ENCODE data around the gene DAB2. TPM values are rescaled to one million over a fixed set of nuclear protein-coding genes. Genes with fewer than 3 reads are reported as not detected.

Gene DAB2
- total RNA-seq, 2 experiments from 2014 or later = 0.40 TPM; not detected in 1

DNA sequence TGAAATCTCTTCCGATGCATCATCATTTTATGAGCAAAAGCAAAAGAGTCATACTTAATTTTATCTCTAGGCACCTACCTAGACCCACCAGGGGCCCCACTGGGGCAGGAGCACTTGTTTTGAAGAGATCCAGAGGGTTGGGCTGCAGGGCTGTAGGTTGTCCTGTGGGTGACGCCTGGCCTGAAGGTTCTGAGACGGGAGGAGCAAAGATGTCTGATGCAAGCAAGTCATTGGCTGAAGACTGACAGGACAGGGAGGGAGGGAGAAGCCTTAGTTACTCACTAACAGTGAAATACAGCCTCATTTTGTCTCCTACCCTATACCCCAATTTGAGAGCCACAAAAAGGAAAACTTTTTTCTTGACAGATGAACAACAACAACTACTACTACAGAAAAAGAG lies 43.4 kb downstream of the DAB2 start:
- Histone ChIP-seq H3K79me2 (ENCODE audit: insufficient read depth, low read depth, low read length) (no peaks in the 10 kb centered on the region), H3K36me3 (ENCODE audit: insufficient read depth, low read length) (no peaks in the 10 kb centered on the region), H4K20me1 (ENCODE audit: insufficient read depth, low read length) (no peaks in the 10 kb centered on the region), H3K4me2 (ENCODE audit: low read length) (no peak overlapping the region), H2AFZ (ENCODE audit: low read length) (no peak overlapping the region), H3K27ac (ENCODE audit: low read depth, low read length, poor library complexity, severe bottlenecking) (no peak overlapping the region), H3K9me3 (ENCODE audit: low read length) (no peaks in the 10 kb centered on the region), H3K4me3 (ENCODE audit: low read depth, low read length, poor library complexity, severe bottlenecking) (no peak overlapping the region), H3K4me1 (ENCODE audit: insufficient read depth, low read length, poor library complexity, severe bottlenecking) (no peaks in the 10 kb centered on the region), H3K9me2 (ENCODE audit: insufficient read depth, low read length) (no peaks in the 10 kb centered on the region)
- TF ChIP-seq, protein P1, sequence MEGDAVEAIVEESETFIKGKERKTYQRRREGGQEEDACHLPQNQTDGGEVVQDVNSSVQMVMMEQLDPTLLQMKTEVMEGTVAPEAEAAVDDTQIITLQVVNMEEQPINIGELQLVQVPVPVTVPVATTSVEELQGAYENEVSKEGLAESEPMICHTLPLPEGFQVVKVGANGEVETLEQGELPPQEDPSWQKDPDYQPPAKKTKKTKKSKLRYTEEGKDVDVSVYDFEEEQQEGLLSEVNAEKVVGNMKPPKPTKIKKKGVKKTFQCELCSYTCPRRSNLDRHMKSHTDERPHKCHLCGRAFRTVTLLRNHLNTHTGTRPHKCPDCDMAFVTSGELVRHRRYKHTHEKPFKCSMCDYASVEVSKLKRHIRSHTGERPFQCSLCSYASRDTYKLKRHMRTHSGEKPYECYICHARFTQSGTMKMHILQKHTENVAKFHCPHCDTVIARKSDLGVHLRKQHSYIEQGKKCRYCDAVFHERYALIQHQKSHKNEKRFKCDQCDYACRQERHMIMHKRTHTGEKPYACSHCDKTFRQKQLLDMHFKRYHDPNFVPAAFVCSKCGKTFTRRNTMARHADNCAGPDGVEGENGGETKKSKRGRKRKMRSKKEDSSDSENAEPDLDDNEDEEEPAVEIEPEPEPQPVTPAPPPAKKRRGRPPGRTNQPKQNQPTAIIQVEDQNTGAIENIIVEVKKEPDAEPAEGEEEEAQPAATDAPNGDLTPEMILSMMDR (conservative IDR thresholded peaks at IDR 0.05; ENCODE audit: low read length) = no peak
- no peak for TF ChIP-seq EZH2phosphoT487 (IDR thresholded peaks at IDR 0.05; ENCODE audit: borderline replicate concordance, low read depth, low read length)
- intact Hi-C loops (cut with micrococcal nuclease; ENCODE audit: unreplicated experiment) = no loop called here
- BruUV-seq (replicated peaks) = no TSS peak
- DNase-seq (ENCODE audit: low spot score) = no peak
- ChIA-PET POLR2A (no interaction called here), CTCF (ENCODE audit: unreplicated experiment) (no interaction called here)

DNA sequence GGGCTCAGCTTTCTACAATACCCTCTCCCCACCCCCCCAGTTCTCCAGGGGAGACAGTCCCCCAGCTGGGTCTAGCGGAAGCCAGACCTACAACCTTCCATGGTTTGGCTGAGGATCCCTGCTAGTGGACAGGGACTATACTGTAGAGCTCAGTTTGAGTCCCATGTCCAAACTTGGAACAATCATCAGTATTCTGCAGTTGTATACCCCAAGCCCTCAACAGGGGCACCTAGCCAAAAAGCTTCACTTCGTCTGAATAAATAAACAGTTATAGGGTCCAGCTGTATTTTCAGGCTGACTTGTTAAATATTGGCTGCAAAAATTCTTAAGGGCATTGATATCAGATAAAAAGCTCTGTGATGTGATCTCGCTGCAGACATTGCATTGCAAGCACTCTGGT lies 45.1 kb downstream of the DAB2 start:
- CTCF ChIA-PET (ENCODE audit: unreplicated experiment) = no interaction called here
- intact Hi-C loops (cut with micrococcal nuclease; ENCODE audit: unreplicated experiment) = loop anchor here (10.0 kb wide), 1 partner anchor 165 kb away; the partner anchor contains the start of gene FYB1
- POLR2A ChIA-PET = no interaction called here

DNA sequence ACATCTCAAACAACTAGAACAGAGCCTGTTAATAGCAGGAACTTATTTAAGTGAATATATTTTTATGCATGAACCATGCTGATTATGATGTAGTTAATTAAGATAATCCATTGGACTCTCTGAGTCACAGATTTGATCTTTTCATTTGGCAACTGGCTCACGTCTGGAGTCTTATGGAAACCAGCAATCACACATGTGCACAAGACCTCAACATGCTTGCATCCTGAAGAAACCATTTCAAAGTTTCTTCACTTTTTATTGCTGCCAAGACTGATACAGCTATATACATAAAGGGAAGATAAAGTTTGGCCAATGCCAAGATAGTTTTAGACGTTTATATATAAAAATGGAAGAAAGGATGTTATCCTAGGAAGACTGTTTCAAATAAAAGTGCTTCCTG lies 47.2 kb downstream of the DAB2 start:
- intact Hi-C loops (cut with micrococcal nuclease; ENCODE audit: unreplicated experiment) = loop anchor here (2.0 to 10.0 kb wide), 2 partner anchors 163 to 169 kb away; partner anchors contain the start of gene FYB1

More for the DNA sequence above, 45.1 kb downstream of the DAB2 start:
- no peaks in the 10 kb centered on the region for H3K9me2 ChIP-seq (ENCODE audit: insufficient read depth, low read length)
- H3K79me2 ChIP-seq (ENCODE audit: insufficient read depth, low read depth, low read length) = no peaks in the 10 kb centered on the region
- TF ChIP-seq EZH2phosphoT487 (IDR thresholded peaks at IDR 0.05; ENCODE audit: borderline replicate concordance, low read depth, low read length) = no peak
- TF ChIP-seq, protein P1 (conservative IDR thresholded peaks at IDR 0.05; ENCODE audit: low read length) = no peak
- no peaks in the 10 kb centered on the region for H3K36me3 ChIP-seq (ENCODE audit: insufficient read depth, low read length)
- BruUV-seq (replicated peaks) = no TSS peak
- no peaks in the 10 kb centered on the region for H3K9me3 ChIP-seq (ENCODE audit: low read length)
- no peaks in the 10 kb centered on the region for H3K4me1 ChIP-seq (ENCODE audit: insufficient read depth, low read length, poor library complexity, severe bottlenecking)
- no peak overlapping the region for H2AFZ ChIP-seq (ENCODE audit: low read length)
- no peak overlapping the region for H3K4me2 ChIP-seq (ENCODE audit: low read length)
- H3K4me3 ChIP-seq (ENCODE audit: low read depth, low read length, poor library complexity, severe bottlenecking) = no peak overlapping the region
- H4K20me1 ChIP-seq (ENCODE audit: insufficient read depth, low read length) = no peaks in the 10 kb centered on the region
- no peak for DNase-seq (ENCODE audit: low spot score)
- H3K27ac ChIP-seq (ENCODE audit: low read depth, low read length, poor library complexity, severe bottlenecking) = no peak overlapping the region

More for the DNA sequence above, 47.2 kb downstream of the DAB2 start:
- TF ChIP-seq, protein P1 (conservative IDR thresholded peaks at IDR 0.05; ENCODE audit: low read length) = no peak
- no peak for TF ChIP-seq EZH2phosphoT487 (IDR thresholded peaks at IDR 0.05; ENCODE audit: borderline replicate concordance, low read depth, low read length)
- Histone ChIP-seq H2AFZ (ENCODE audit: low read length) (no peak overlapping the region), H4K20me1 (ENCODE audit: insufficient read depth, low read length) (no peaks in the 10 kb centered on the region), H3K36me3 (ENCODE audit: insufficient read depth, low read length) (no peaks in the 10 kb centered on the region), H3K9me3 (ENCODE audit: low read length) (no peaks in the 10 kb centered on the region), H3K4me3 (ENCODE audit: low read depth, low read length, poor library complexity, severe bottlenecking) (no peak overlapping the region), H3K27ac (ENCODE audit: low read depth, low read length, poor library complexity, severe bottlenecking) (no peak overlapping the region), H3K4me2 (ENCODE audit: low read length) (no peak overlapping the region), H3K4me1 (ENCODE audit: insufficient read depth, low read length, poor library complexity, severe bottlenecking) (no peaks in the 10 kb centered on the region), H3K79me2 (ENCODE audit: insufficient read depth, low read depth, low read length) (no peaks in the 10 kb centered on the region), H3K9me2 (ENCODE audit: insufficient read depth, low read length) (no peaks in the 10 kb centered on the region)
- no TSS peak for BruUV-seq (replicated peaks)
- ChIA-PET POLR2A (no interaction called here), CTCF (ENCODE audit: unreplicated experiment) (interaction anchor here (2.5 kb wide), 1 partner anchor 170 kb away, joined by 10 read pairs; no protein-coding TSS in a partner anchor)
- DNase-seq (ENCODE audit: low spot score) = no peak
